Endometrium (tissue), 2 donors: ENCODE data around the gene FBXW12.
"Not testable (repeated sequence)": the region's sequence is repeated elsewhere in the genome, so short reads cannot be mapped to it uniquely, and the experiment has no call there.

Experiments used
- FAIRE-seq: peaks from 2 replicates; lab custom pipeline; 2012; peaks lifted over from hg19 to GRCh38; lab: Jason Lieb, UNC
- donor health status: control.
- donor health status: control.

FBXW12 gene, protein sequence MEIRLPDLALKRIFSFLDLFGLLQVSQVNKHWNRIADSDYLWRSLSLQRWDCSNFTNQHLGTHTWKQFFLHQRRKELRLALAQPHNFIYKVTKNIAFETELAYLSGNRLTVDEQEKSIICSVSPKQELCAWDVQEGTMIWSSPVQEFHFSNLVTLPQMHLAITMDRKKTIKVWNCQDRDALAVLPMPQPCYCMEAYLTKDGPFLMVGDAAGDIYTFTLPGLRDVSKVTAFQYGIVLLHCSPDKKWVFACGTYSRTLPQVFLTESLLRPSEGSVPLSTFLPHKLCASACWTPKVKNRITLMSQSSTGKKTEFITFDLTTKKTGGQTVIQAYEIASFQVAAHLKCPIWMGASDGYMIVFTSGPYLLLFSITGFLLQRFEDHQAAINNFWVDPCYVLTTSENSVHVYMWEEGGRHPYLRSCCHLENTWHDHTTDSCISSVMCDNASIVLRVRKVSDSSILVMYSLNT

DNA sequence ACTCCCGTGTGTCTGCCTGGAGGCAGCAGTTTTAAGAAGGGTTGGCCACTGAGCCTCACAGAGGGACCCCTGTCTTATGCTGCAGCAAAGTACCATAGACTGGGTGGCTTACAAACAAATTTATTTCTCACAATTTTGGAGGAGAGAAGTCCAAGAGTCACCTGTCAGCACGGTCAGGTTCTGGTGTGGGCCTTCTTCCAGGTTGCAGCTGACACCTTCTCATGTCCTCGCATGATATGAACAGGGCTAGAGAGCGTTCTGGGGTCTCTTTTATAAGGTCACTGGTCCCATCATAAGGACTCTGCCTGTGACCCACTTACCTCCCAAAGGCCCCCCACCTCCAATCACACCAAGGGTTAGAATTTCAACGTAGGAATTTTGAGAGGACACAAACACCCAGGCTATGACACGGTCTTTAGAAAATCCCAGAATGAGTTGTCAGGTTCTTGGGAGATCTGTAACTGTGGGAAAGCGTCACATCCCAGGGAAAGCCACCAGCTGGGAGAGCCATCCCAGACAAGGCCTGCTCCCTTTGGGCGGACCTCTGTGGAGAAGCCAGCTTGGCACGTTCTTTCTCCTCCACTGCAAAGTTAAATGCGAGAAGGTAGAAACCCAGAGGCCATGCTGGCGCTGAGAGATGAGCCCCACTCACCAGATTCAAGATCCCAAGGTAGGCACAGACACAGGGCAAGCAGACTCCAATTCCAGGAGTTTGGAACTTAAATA, at the start of gene FBXW12:
Gene FBXW12, plus strand, starts transcription at position 569 of the 726 bp plus-strand sequence. CDS start 549 bp downstream, outside the sequence.
- no peak for FAIRE-seq

- FAIRE-seq = not testable (repeated sequence)
These were observed 40.1 kb upstream of the FBXW12 start for GRCh38 chr3:48331706-48332435.

- not testable (repeated sequence) for FAIRE-seq
These were observed 38.4 kb upstream of the FBXW12 start, which contains the start of gene SPINK8 for GRCh38 chr3:48333346-48334245. TSS of gene SPINK8 (minus strand) at chr3:48333661. CDS start at chr3:48328341, 5,320 bp downstream.

DNA sequence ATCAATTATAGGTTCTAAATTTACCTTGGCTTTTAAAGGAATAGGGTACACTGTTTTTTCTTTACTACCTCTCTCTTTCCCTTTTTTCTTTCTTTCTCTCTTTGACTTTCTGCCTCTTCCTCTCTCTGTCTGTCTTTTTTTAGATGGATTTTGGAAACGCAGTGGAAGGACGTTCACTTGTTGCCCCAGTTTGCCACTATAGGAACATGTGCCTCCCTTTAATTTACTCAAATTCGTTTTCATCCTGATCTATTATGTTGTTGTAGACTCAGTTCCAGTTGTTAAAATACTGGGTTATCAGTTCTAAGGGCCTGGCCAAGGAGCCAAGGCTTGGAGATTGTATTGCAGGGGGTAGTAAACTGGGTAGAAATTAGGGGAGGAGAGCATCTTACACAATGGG, 37.4 kb upstream of the FBXW12 start:
- no peak for FAIRE-seq

DNA sequence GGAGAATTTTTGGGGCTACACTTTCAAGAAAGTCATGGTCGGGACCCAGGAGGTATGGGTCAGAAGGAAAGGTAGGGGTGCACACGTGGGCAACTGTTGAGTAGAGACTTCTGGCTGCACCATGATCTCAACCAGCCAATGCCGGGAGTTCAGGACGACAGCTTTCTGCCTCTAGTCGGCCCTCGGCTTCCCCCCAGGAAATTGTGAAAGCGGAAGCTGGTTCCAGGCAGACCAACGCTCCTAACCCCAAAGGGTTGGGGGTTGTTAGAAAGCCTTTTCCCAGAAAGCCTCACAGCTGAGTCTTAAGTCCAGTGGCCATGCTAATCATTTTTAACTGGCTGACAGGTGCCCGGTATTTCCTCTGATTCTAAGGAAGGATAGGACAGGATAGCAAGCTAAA, 36.7 kb upstream of the FBXW12 start:
- not testable (repeated sequence) for FAIRE-seq

DNA sequence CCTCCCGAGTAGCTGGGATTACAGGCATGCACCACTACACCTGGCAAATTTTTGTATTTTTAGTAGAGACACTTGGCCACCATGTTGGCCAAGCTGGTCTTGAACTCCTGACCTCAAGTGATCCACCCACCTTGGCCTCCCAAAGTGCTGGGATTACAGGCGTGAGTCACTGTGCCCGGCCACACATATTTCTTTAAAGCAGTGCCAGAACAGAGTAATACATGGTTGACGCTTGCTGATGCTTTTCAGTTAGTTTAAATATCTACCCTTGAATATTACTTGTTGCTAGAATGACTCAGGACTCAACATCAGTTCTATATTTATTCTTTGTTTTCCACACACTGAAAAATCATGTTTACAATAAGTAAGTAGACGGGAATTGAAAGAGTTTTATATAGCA, 34.5 kb upstream of the FBXW12 start:
- FAIRE-seq = not testable (repeated sequence)

DNA sequence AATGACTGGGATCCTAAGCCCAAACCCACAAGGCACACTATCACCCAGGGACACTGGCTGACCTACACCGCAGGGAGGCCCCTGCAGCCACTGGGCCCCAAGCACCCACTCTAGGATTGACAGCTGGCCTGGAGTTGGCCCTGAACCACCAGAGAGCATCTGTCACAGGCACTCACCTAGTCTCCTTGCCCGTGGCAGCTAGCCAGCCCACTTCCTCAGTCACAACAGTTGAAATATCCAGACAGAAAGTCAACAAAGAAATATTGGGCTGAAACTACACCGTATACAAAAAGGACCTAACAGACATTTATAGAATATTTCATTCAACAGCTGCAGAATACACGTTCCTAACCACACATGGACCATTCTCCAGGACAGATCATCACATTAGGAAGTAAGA, 33.4 kb upstream of the FBXW12 start:
- FAIRE-seq = no peak

DNA sequence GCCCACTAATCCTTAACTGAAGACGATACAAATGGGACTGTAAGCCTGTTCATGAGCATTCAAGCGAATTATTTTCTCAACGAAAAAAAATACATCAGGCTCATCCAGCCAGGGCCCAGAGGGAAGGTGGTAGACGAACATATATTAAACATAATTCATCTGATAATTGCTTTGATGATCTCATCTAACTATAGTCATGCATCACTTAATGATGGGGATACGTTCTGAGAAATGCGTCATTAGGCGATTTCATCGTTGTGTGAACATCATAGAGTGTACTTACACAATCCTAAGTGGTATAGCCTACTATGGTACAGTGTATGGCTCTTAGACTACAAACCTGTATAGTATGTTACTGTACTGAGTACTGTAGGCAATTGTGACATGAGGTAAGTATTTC, 28.6 kb upstream of the FBXW12 start:
- FAIRE-seq = no peak

DNA sequence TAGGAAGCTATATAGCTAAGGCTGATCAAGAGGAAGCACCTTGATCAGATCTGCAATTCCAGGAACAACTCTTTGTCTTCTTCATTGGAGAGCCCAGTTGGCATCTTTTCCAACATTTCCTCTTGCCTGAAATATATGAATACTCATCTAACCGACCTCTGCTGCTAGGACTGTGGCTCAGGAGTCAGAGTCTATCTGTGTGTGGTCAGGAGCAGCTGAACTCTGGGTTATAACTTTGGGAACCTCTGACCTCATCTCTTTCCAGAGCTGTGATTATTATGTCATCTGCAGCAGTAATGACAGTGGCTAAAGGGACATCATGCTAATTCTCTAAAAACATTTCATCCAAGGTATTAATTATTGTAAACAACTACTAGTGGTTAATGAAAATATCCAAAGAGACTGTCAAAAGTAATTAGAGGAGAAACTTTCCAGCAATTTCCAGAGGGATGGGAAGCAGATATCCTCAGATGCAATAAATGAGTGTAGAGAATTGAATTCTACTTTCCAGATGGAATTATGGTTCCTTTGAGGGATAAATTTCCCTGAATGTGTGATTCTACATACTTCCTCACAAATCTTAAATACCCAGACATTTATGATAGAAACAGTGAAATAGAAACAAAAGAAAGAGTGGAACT, 27.0 kb upstream of the FBXW12 start:
- FAIRE-seq = no peak

- FAIRE-seq = no peak
These were observed 26.0 kb upstream of the FBXW12 start for GRCh38 chr3:48345946-48346572.

- FAIRE-seq = no peak
These were observed 24.5 kb upstream of the FBXW12 start for GRCh38 chr3:48347500-48347899.

GRCh38 chr3:48352546-48352945, 19.5 kb upstream of the FBXW12 start:
- FAIRE-seq = no peak

- no peak for FAIRE-seq
These were observed 18.0 kb upstream of the FBXW12 start for GRCh38 chr3:48353987-48354386.

DNA sequence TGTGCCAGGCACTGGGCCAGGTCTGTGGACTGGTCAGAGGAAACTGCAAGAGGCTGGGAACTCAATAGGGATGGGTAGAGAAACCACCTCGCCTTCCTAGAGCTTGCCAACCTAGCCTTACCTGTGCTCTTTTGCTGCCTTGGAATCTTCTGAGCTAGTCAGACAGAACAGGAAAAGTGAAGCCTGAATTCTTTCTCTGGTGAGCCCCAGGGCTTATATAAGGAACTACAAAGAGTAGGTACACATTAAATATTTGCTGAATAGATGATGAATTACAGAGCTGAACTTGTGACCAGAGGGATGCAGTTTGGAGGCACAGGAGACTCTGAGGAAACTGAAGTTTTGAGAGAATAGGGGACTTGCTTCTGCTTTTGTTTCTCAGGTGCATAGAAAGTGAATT, 15.6 kb upstream of the FBXW12 start:
- no peak for FAIRE-seq

- FAIRE-seq = no peak
These were observed 10.1 kb upstream of the FBXW12 start for GRCh38 chr3:48361928-48362327.

DNA sequence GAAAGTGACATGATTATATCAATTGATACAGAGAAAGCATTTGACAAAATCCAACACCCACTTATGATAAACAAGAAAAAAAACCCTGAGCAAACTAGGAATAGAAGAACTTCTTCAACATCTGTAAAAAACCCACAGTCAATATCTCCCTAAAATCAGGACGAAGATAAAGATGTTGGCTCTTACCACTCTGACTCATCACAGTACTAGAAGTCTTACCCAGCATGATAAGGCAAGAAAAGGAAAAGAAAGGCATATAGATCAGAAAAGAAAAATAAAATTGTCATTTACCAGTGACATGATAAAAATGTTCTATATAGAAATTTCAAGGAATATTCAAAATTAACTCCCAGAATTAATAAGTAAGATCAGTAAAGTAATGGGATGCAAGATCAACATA, 7.2 kb upstream of the FBXW12 start:
- FAIRE-seq = peak; percentile 58

GRCh38 chr3:48367201-48367600, 4.8 kb upstream of the FBXW12 start:
- FAIRE-seq = no peak

- FAIRE-seq = no peak
These were observed 2.2 kb upstream of the FBXW12 start for GRCh38 chr3:48369693-48370332.

- FAIRE-seq = no peak
These were observed 1.7 kb upstream of the FBXW12 start for GRCh38 chr3:48370333-48370713.

DNA sequence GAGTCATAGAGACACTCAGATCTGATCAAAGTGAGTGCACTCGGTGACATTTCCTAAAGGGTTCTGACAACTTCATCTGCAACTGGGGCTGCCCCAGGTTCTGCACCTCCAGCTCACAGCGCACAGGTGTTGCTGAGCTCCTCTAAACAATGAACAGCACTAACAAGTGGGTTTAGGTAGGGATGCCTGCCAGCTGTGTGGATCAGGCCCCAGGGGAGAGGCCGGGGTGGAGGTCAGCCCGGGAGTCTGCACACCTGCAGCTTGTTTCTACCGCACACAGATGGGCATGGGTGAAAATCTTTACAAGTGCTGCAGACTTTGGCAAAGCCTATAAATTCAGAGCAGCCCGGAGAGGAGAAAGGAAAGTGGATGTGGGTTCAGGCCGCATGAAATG, 355 bp downstream of the FBXW12 start:
- FAIRE-seq = no peak
